HG02623 (cell line): ENCODE results near the gene HACD3.
"Not testable (repeated sequence)": the region's sequence is repeated elsewhere in the genome, so short reads cannot be mapped to it uniquely, and the experiment has no call there.

Experiments used
- ATAC-seq: cut with Tn5 transposase; IDR thresholded peaks from one replicate; pipeline ENCODE4 v1.9.1; 2021; ENCODE audit warnings: moderate library complexity; ENCODE audit not compliant: unreplicated experiment

HACD3 gene

DNA sequence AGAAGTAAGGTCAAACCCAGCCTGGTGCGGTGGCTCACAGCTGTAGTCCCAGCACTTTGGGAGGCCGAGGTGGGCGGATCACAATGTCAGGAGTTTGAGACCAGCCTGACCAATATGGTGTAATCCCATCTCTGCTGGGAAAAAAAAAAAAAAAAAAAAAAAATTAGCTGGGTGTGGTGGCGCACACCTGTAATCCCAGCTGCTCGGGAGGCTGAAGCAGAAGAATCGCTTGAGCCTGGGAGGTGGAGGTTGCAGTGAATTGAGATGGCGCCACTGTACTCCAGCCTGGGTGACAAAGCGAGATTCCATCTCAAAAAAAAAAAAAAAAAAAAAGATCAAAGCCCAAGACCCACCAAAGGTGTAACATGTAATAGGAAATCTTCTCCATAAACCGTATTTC is 19.0 kb downstream of the HACD3 start:
- ATAC-seq: not testable (repeated sequence)

GRCh38 chr15:65550681-65551098 is 20.4 kb downstream of the HACD3 start:
- no peak for ATAC-seq

GRCh38 chr15:65551183-65551582 is 20.9 kb downstream of the HACD3 start:
- no peak for ATAC-seq

- not testable (repeated sequence) for ATAC-seq
Observed at GRCh38 chr15:65552851-65553250, 22.6 kb downstream of the HACD3 start.

- no peak for ATAC-seq
Observed at GRCh38 chr15:65553691-65554090, 23.4 kb downstream of the HACD3 start.

DNA sequence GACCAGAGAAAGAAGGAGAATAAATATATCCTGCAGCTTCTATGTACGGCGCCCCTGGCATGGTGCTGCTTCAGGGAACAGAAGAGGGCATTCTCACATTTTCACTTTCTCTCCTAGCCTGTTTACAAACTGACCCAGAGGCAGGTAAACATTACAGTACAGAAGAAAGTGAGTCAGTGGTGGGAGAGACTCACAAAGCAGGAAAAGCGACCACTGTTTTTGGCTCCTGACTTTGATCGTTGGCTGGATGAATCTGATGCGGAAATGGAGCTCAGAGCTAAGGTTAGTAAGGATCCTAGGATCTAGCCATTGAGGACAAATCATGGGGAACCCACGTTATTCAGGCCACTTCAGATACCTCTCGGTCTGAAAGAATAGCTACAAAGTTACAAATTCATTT is 26.4 kb downstream of the HACD3 start:
- ATAC-seq: no peak

DNA sequence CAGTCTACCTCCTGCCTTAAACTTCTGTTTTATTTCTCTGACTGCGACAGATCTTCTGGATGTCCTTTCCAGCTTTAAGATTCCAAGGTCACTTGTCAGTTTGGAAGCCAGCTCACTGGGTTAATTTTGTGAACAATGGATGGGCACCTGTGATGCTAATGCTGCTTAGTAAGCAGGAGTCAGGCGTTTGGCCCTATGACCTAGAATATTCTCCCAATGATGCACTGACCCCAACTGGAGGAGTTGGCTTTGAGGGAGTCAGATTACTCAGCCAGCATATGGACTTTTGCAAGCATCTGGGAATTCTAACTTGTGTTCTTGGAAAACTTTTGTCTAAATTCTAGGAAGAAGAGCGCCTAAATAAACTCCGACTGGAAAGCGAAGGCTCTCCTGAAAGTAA is 28.1 kb downstream of the HACD3 start:
- ATAC-seq: no peak

DNA sequence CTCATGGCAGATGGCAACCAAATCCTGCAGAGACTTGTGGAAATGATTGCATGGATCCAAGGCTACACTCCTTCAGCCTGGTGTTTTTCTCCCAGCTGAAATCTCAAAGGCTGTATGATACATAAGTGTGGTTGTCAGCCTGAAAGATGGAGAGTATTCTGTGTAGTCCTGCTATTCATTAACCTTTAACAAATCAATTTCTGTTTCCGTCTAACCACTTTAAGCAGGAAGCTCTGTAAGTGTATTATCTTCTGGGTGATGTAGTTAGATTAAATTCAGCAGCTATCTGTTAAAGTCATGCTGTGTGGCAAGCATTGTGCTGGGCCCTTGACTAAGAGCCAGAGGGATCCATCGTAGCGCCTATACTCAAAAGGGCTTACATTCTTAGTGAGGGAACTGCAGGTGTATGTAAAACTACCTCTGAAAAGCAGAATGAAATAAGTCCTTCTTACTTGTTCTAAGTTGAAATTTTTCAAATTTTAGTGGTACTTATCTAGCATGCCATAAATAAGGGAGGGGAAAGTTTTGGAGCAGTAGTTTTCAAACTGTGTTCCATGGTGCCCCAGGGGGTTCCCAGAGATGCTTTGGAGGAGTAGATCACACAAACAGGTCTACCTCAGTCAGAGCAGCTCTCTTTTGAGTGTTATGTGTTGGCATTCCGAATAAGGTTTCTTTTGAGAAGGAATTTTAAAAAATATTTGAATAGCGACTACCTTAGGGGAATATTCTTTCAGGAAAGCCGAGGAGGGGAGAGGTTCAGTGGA is 28.9 kb downstream of the HACD3 start:
- ATAC-seq: no peak

DNA sequence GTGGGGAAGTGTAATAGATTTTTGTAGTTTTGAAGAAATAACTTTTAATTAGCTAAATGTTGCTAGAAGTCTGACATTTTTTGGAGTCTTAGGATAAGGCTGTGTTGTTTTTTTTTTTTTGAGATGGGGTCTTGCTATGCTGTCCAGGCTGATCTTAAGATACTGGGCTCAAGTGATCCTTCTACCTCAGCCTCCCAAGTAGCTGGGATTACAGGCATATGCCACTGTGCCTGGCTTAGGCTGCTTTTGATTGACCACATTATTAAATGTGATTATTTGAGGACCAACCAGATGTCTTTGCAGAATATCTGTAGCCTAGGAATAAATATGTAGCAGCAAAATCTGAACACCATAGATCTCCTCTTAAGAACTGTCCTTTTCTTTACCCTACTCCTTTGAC is 29.7 kb downstream of the HACD3 start:
- ATAC-seq: no peak

DNA sequence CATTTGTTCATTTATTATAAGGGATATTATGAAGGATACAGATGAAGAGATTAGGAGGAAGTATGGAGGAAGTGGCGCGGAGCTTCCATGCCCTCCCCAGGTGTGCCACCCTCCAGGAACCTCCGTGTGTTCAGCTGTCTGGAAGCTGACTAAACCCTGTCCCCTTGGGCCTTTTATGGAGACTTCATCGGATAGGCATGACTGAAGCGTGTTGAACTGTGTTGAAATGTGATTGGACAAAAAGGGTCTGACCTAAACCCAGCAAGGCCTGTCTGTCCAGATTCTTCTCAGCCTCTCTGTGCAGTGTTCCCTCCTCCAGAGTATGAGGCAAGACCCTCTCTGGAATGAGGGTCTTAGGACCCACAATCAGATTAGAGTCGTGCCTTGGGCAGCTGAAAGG is 31.7 kb downstream of the HACD3 start:
- ATAC-seq: no peak

DNA sequence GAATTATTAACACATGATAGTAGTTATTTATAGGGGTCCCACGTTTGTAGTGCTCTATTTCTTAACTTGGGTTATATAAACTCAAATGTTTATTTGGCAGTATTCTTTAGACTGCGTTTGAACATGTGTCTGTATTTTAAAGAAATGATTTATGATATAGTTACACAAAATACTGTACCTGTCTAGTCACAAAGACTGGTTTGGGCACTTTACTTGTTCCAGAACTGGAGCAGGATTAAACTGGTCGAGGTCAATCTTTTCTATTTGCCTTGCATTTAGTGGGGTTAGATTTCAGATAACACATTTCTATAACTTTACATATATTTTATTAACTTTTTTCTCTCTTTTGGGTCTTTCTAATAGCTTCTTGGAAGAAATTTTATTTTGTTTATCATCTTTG is 39.5 kb downstream of the HACD3 start:
- no peak for ATAC-seq

GRCh38 chr15:65571971-65572370 is 41.7 kb downstream of the HACD3 start:
- ATAC-seq: no peak

DNA sequence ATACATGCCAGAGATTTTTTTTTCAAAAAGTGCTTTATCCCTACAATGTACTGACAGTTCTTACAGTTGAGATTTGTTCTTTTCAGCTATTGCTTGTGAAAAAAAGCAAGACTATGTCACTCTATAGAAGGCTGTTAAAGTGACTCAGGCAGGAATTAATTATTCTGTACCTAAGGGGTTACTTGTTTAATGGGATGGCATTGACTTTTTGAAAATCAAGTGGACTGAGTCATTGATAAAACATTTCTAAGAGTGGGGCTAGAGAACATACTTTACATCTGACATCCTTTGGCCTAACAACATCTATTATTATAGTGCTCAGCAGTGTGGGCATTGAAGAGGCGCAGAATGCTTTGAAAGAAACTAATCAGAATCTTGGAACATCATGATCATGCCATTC is 46.4 kb downstream of the HACD3 start:
- ATAC-seq: no peak

DNA sequence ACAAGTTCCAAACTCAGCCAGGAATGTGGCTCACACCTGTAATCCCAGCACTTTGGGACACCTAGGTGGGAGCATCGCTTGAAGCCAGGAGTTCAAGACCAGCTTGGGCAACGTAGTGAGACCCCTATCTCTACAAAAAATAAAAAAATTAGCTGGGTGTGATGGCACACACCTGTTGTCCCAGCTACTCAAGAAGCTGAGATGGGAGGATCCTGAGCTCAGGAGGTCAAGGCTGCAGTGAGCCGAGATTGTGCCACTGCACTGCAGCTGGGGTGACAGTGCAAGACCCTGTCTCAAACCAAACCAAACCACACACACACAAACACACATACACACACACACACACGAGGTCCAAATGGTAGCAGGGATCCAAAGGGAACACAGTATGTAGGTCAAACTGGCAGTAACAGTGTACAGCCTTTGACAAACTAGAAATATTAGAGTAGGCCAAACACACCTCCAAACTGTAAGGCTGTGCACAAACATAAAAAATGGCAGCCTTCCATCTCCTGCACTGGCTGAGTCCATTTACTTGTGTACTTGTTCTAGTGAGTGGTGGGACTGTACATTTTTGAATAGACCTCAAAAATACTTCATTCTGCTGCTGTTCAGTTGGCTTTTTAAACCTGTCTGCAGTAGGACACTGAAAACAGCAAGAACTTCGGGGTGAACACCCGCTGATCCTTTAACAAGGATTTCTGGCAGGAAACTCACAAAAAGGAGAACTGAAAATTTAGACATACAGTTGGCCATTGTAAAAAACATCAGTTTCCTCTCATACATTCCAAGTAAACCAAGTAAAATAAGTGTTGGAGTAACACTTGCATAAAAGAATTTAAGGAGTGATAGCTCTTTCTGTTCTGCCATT is 47.1 kb downstream of the HACD3 start:
- no peak for ATAC-seq

GRCh38 chr15:65578904-65579728 is 48.9 kb downstream of the HACD3 start:
- ATAC-seq: no peak

- ATAC-seq: no peak
Observed at GRCh38 chr15:65579762-65580161, 49.5 kb downstream of the HACD3 start.

- no peak for ATAC-seq
Observed at GRCh38 chr15:65580287-65580686, 50.0 kb downstream of the HACD3 start.

- no peak for ATAC-seq
Observed at GRCh38 chr15:65583701-65584100, 53.4 kb downstream of the HACD3 start.

- no peak for ATAC-seq
Observed at GRCh38 chr15:65584241-65584640, 54.0 kb downstream of the HACD3 start.

DNA sequence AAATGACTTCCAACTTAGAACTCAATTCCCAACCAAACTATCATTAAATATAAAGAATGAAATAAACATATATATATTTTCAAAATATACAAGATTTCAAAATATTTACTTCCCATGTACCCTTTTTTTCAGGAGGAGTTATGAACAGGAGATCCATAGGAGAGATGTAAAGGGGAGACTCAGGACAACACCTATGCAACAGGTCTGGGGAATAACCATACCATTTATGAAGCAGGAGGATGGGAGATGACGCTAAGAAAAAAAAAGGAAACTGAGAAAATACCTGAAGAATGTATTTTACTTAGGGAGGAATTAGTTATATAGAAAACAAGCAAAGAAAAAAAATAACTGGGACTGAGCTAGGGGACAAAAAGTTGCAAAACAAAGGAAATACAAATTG is 56.8 kb downstream of the HACD3 start:
- no peak for ATAC-seq

- no peak for ATAC-seq
Observed at GRCh38 chr15:65595960-65596359, 65.7 kb downstream of the HACD3 start.
